ENCODE measurements around the gene SPOCK2. TPM values are rescaled to one million over a fixed set of nuclear protein-coding genes. Genes with fewer than 3 reads are reported as not detected.

Gene SPOCK2
- total RNA-seq, 1 experiment from 2014 or later: 0.33 TPM

DNA sequence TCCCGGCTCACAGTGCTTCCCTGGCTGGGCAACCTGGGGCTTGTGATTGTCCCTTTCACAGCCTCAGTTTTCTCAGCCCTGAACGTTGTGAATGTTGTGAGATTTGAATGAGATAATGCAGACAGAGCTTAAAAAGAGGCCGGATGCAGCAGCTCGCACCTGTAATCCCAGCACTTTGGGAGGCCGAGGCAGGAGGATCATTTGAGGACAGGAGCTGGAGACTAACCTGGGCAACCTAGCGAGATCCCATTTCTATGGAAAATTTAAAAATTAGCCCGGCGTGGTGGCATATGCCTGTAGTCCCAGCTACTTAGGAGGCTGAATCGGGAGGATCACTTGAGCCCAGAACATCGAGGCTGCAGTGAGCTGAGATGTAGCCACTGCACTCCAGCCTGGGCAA is 56.6 kb downstream of the SPOCK2 start:
- no peaks in the 10 kb centered on the region for H3K9me2 ChIP-seq (replicated peaks; ENCODE audit: low read length)
- H3K27ac ChIP-seq (ENCODE audit: low read length): no peak overlapping the region
- no peak for DNase-seq
- no peak for ATAC-seq
- BruUV-seq (replicated peaks): no TSS peak
- H2AFZ ChIP-seq (ENCODE audit: low read length): no peak overlapping the region
- POLR2A ChIA-PET (ENCODE audit: unreplicated experiment): no interaction called here
- no peak overlapping the region for H3K4me2 ChIP-seq (ENCODE audit: low read length)
- H4K20me1 ChIP-seq (ENCODE audit: low read length): no peaks in the 10 kb centered on the region
- H3K27me3 ChIP-seq (ENCODE audit: low read length): no peaks in the 10 kb centered on the region
- H3K79me2 ChIP-seq (ENCODE audit: low read length): no peaks in the 10 kb centered on the region
- no peak overlapping the region for H3K9ac ChIP-seq (ENCODE audit: low read length)
- intact Hi-C loops (cut with micrococcal nuclease): no loop called here
- CTCF ChIA-PET: no interaction called here
- no peaks in the 10 kb centered on the region for H3K9me3 ChIP-seq (ENCODE audit: low read length)
- H3K4me3 ChIP-seq (ENCODE audit: low read length): no peak overlapping the region
- no peak for TF ChIP-seq EZH2phosphoT487 (IDR thresholded peaks at IDR 0.05; ENCODE audit: borderline replicate concordance, low read length)
- TF ChIP-seq EZH2 (IDR thresholded peaks at IDR 0.05; ENCODE audit: low read length, unreplicated experiment): no peak
- TF ChIP-seq, protein P1, sequence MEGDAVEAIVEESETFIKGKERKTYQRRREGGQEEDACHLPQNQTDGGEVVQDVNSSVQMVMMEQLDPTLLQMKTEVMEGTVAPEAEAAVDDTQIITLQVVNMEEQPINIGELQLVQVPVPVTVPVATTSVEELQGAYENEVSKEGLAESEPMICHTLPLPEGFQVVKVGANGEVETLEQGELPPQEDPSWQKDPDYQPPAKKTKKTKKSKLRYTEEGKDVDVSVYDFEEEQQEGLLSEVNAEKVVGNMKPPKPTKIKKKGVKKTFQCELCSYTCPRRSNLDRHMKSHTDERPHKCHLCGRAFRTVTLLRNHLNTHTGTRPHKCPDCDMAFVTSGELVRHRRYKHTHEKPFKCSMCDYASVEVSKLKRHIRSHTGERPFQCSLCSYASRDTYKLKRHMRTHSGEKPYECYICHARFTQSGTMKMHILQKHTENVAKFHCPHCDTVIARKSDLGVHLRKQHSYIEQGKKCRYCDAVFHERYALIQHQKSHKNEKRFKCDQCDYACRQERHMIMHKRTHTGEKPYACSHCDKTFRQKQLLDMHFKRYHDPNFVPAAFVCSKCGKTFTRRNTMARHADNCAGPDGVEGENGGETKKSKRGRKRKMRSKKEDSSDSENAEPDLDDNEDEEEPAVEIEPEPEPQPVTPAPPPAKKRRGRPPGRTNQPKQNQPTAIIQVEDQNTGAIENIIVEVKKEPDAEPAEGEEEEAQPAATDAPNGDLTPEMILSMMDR (conservative IDR thresholded peaks at IDR 0.05; ENCODE audit: low read depth, low read length): no peak
- peaks cover 3% of the 10 kb centered on the region for H3F3A ChIP-seq (ENCODE audit: low read length, unreplicated experiment)
- no peaks in the 10 kb centered on the region for H3K36me3 ChIP-seq (ENCODE audit: low read depth, low read length)
- H3K4me1 ChIP-seq (ENCODE audit: insufficient read depth, low read length): peaks cover 19% of the 10 kb centered on the region

DNA sequence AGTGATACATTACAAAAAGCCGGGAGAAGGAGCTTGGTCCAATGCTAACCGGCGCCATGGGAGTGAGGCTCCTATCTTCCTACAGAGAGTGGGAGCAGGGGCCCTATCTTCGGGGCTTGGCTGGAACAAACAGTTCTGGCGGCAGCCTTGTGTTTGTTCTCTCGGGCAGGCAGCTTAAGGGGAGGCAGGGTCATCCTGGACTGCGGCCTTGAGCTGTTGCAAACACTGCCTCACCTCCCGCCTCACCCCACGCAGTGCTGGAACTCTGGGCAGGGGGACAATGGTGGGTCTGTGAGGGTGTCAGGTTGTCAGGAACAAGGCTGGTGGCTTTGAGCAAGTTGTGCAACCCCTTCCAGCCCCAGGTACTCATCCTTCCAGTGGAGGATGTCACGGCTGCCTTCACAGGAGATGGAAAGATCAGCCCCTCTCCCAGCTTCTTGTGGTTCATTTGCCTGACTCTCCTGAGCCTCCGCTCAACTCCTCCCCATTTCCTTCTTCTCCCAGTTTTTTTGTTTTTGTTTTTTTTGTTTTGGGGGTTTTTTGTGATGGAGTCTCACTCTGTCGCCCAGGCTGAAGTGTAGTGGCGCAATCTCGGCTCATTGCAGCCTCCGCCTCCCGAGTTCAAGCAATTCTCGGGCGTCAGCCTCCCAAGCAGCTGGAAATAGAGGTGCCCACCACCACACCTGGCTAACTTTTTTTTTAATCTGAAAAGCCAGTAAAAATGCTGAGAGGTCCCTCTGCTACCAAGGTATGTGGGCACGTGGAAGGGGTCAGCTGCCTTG is 57.4 kb downstream of the SPOCK2 start:
- no peak overlapping the region for H3K9ac ChIP-seq (ENCODE audit: low read length)
- no peaks in the 10 kb centered on the region for H3K9me2 ChIP-seq (replicated peaks; ENCODE audit: low read length)
- BruUV-seq (replicated peaks): no TSS peak
- no peaks in the 10 kb centered on the region for H3K27me3 ChIP-seq (ENCODE audit: low read length)
- ChIA-PET POLR2A (ENCODE audit: unreplicated experiment) (no interaction called here), CTCF (no interaction called here)
- no peak overlapping the region for H2AFZ ChIP-seq (ENCODE audit: low read length)
- H3K27ac ChIP-seq (ENCODE audit: low read length): no peak overlapping the region
- H3K4me3 ChIP-seq (ENCODE audit: low read length): no peak overlapping the region
- no peaks in the 10 kb centered on the region for H4K20me1 ChIP-seq (ENCODE audit: low read length)
- H3K36me3 ChIP-seq (ENCODE audit: low read depth, low read length): no peaks in the 10 kb centered on the region
- intact Hi-C loops (cut with micrococcal nuclease): no loop called here
- no peaks in the 10 kb centered on the region for H3K79me2 ChIP-seq (ENCODE audit: low read length)
- ATAC-seq (no peak), DNase-seq (no peak)
- H3F3A ChIP-seq (ENCODE audit: low read length, unreplicated experiment): peaks cover 3% of the 10 kb centered on the region
- H3K9me3 ChIP-seq (ENCODE audit: low read length): no peaks in the 10 kb centered on the region
- TF ChIP-seq EZH2 (IDR thresholded peaks at IDR 0.05; ENCODE audit: low read length, unreplicated experiment) (no peak), EZH2phosphoT487 (IDR thresholded peaks at IDR 0.05; ENCODE audit: borderline replicate concordance, low read length) (no peak)
- TF ChIP-seq, protein P1 (conservative IDR thresholded peaks at IDR 0.05; ENCODE audit: low read depth, low read length): no peak
- H3K4me1 ChIP-seq (ENCODE audit: insufficient read depth, low read length): peaks cover 22% of the 10 kb centered on the region
- H3K4me2 ChIP-seq (ENCODE audit: low read length): no peak overlapping the region

- ATAC-seq: no peak
- intact Hi-C loops (cut with micrococcal nuclease): loop anchor here (5.0 kb wide), 2 partner anchors 57 to 72 kb away; no protein-coding TSS in a partner anchor
- no peaks in the 10 kb centered on the region for H4K20me1 ChIP-seq (ENCODE audit: low read length)
- H3K27ac ChIP-seq (ENCODE audit: low read length): no peak overlapping the region
- H3F3A ChIP-seq (ENCODE audit: low read length, unreplicated experiment): peaks cover 3% of the 10 kb centered on the region
- no peak overlapping the region for H3K4me2 ChIP-seq (ENCODE audit: low read length)
- ChIA-PET POLR2A (ENCODE audit: unreplicated experiment) (no interaction called here), CTCF (no interaction called here)
- peaks cover 22% of the 10 kb centered on the region for H3K4me1 ChIP-seq (ENCODE audit: insufficient read depth, low read length)
- no peaks in the 10 kb centered on the region for H3K79me2 ChIP-seq (ENCODE audit: low read length)
- no peaks in the 10 kb centered on the region for H3K36me3 ChIP-seq (ENCODE audit: low read depth, low read length)
- no TSS peak for BruUV-seq (replicated peaks)
- no peak for TF ChIP-seq EZH2 (IDR thresholded peaks at IDR 0.05; ENCODE audit: low read length, unreplicated experiment)
- TF ChIP-seq EZH2phosphoT487 (IDR thresholded peaks at IDR 0.05; ENCODE audit: borderline replicate concordance, low read length): no peak
- TF ChIP-seq, protein P1 (conservative IDR thresholded peaks at IDR 0.05; ENCODE audit: low read depth, low read length): no peak
- no peaks in the 10 kb centered on the region for H3K9me3 ChIP-seq (ENCODE audit: low read length)
- no peak overlapping the region for H3K4me3 ChIP-seq (ENCODE audit: low read length)
- H2AFZ ChIP-seq (ENCODE audit: low read length): no peak overlapping the region
- H3K9ac ChIP-seq (ENCODE audit: low read length): no peak overlapping the region
- no peak for DNase-seq
- no peaks in the 10 kb centered on the region for H3K27me3 ChIP-seq (ENCODE audit: low read length)
- no peaks in the 10 kb centered on the region for H3K9me2 ChIP-seq (replicated peaks; ENCODE audit: low read length)
Measured at GRCh38 chr10:72029414-72029813, 58.9 kb downstream of the SPOCK2 start.
